HG03521 (cell line): ENCODE measurements around the gene PNPLA7.
"Not testable (repeated sequence)": the region's sequence is repeated elsewhere in the genome, so short reads cannot be mapped to it uniquely, and the experiment has no call there.

Experiments used
- ATAC-seq: cut with Tn5 transposase; IDR thresholded peaks from one replicate; pipeline ENCODE4 v1.9.1; 2021; ENCODE audit warnings: mild to moderate bottlenecking, moderate library complexity; ENCODE audit not compliant: unreplicated experiment

PNPLA7 gene

GRCh38 chr9:137482094-137482781, 68.0 kb downstream of the PNPLA7 start:
- ATAC-seq = no peak

- ATAC-seq = no peak
Measured at GRCh38 chr9:137480686-137481683, 69.2 kb downstream of the PNPLA7 start.

- ATAC-seq = no peak
Measured at GRCh38 chr9:137479892-137480685, 70.1 kb downstream of the PNPLA7 start.

- no peak for ATAC-seq
Measured at GRCh38 chr9:137478962-137479861, 71.0 kb downstream of the PNPLA7 start.

GRCh38 chr9:137478613-137478961, 71.6 kb downstream of the PNPLA7 start:
- no peak for ATAC-seq

- no peak for ATAC-seq
Measured at GRCh38 chr9:137477778-137478612, 72.2 kb downstream of the PNPLA7 start.

- no peak for ATAC-seq
Measured at GRCh38 chr9:137476856-137477255, 73.3 kb downstream of the PNPLA7 start.

GRCh38 chr9:137475666-137476065, 74.5 kb downstream of the PNPLA7 start:
- ATAC-seq = no peak

GRCh38 chr9:137474271-137474670, 75.9 kb downstream of the PNPLA7 start:
- no peak for ATAC-seq

GRCh38 chr9:137470785-137471184, 79.4 kb downstream of the PNPLA7 start:
- ATAC-seq = no peak

- ATAC-seq = no peak
Measured at GRCh38 chr9:137467896-137468295, 82.3 kb downstream of the PNPLA7 start.

- no peak for ATAC-seq
Measured at GRCh38 chr9:137467161-137467581, 83.0 kb downstream of the PNPLA7 start.

- not testable (repeated sequence) for ATAC-seq
Measured at GRCh38 chr9:137466389-137467085, 83.7 kb downstream of the PNPLA7 start.

- ATAC-seq = no peak
Measured at GRCh38 chr9:137465720-137466388, 84.3 kb downstream of the PNPLA7 start.

GRCh38 chr9:137465000-137465719, 85.0 kb downstream of the PNPLA7 start:
- ATAC-seq = no peak

GRCh38 chr9:137464291-137464999, 85.8 kb downstream of the PNPLA7 start:
- ATAC-seq = no peak

GRCh38 chr9:137463931-137464290, 86.3 kb downstream of the PNPLA7 start:
- no peak for ATAC-seq
